Measurements from ENCODE around the gene PRDM1. TPM values are rescaled to one million over a fixed set of nuclear protein-coding genes. Genes with fewer than 3 reads are reported as not detected.

PRDM1 gene
- polyA plus RNA-seq, 1 of the 3 experiments (the other 2 are of a cell fraction): 4.0 TPM

DNA sequence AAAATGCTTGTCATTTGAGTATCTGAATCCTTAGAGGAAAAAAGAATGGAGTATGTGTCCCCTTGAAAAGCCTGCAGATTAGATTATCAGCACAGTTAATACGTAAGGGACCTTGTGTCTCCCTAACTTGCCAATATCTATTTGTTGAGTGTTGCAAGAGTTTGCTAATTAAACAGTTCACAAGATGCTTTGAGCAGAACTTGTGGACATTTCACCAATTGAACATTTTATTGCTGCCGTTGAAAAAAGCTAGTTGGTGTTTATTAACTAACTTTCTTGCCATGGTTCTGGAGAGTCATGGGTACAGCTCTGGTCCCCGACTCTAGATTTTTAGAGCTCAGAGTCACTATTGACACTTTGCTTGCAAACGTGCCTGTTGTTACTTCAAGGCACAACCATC is 30.6 kb upstream of the PRDM1 start:
- TF ChIP-seq FOXJ3 (CRISPR knock-in tag; IDR thresholded peaks at IDR 0.05): no peak
- no peak for TF ChIP-seq RCOR1 (IDR thresholded peaks at IDR 0.05; ENCODE audit: low read length)
- TF ChIP-seq ELF1 (IDR thresholded peaks at IDR 0.05): no peak
- TF ChIP-seq MXI1 (IDR thresholded peaks at IDR 0.05; ENCODE audit: low read depth, low read length): no peak
- TF ChIP-seq RFX5 (IDR thresholded peaks at IDR 0.05; ENCODE audit: low read length): no peak
- no peak for TF ChIP-seq EP300 (IDR thresholded peaks at IDR 0.05; ENCODE audit: borderline replicate concordance in 1 of 2, low read depth in 1 of 2, low read length in 1 of 2)
- TF ChIP-seq GATA2 (CRISPR knock-in tag; IDR thresholded peaks at IDR 0.05): no peak
- TF ChIP-seq SIN3A (IDR thresholded peaks at IDR 0.05; ENCODE audit: borderline replicate concordance, low read depth, low read length): no peak
- TF ChIP-seq PBX3 (IDR thresholded peaks at IDR 0.05): no peak
- TF ChIP-seq FOSL2 (IDR thresholded peaks at IDR 0.05; ENCODE audit: borderline replicate concordance, low read depth): no peak
- no peak for TF ChIP-seq SMC3 (IDR thresholded peaks at IDR 0.05; ENCODE audit: low read depth, low read length)
- no peak for TF ChIP-seq GABPA (IDR thresholded peaks at IDR 0.05; ENCODE audit: low read depth)
- TF ChIP-seq TAF1 (IDR thresholded peaks at IDR 0.05; ENCODE audit: borderline replicate concordance, low read depth, low read length): no peak
- H4K20me1 ChIP-seq (ENCODE audit: insufficient read depth): no peaks in the 10 kb centered on the region
- 62% methylated on average over 4 of the region's 4 CpGs for WGBS (ENCODE audit: low lambda C conversion rate)
- no peaks in the 10 kb centered on the region for H3K9me3 ChIP-seq
- ChIA-PET POLR2A (no interaction called here), CTCF (no interaction called here)
- no peak overlapping the region for H3K4me2 ChIP-seq
- no peaks in the 10 kb centered on the region for H3K27me3 ChIP-seq (ENCODE audit: insufficient read depth)
- no peaks in the 10 kb centered on the region; a peak in 1 of 4 replicates for H3K4me1 ChIP-seq (ENCODE audit: control insufficient read depth in 1 of 2, insufficient read depth in 2 of 2, low read depth in 1 of 2, low read length in 1 of 2)
- no peaks in the 10 kb centered on the region for H3K9me2 ChIP-seq
- H3K27ac ChIP-seq (ENCODE audit: low read depth in 2 of 2, low read length in 1 of 2): no peak overlapping the region
- no peak overlapping the region for H2AFZ ChIP-seq (ENCODE audit: low read depth)
- no peaks in the 10 kb centered on the region for H3K79me2 ChIP-seq (ENCODE audit: insufficient read depth)
- H3K9ac ChIP-seq: no peak overlapping the region
- H3K4me3 ChIP-seq (ENCODE audit: low read depth in 2 of 2, low read length in 1 of 2): no peak overlapping the region
- no peaks in the 10 kb centered on the region for H3F3A ChIP-seq (replicated peaks; ENCODE audit: insufficient read depth)
- no peak for DNase-seq
- H3K36me3 ChIP-seq (replicated peaks in 1 of 2; ENCODE audit: control insufficient read depth in 1 of 2, insufficient read depth in 2 of 2, low read length in 1 of 2): no peaks in the 10 kb centered on the region

GRCh38 chr6:106056060-106056745 is 29.9 kb upstream of the PRDM1 start:
- no peaks in the 10 kb centered on the region for H3K27me3 ChIP-seq (ENCODE audit: insufficient read depth)
- DNase-seq: no peak
- H3K36me3 ChIP-seq (replicated peaks in 1 of 2; ENCODE audit: control insufficient read depth in 1 of 2, insufficient read depth in 2 of 2, low read length in 1 of 2): no peaks in the 10 kb centered on the region
- POLR2A ChIA-PET: no interaction called here
- no peaks in the 10 kb centered on the region for H3F3A ChIP-seq (replicated peaks; ENCODE audit: insufficient read depth)
- no peak overlapping the region for H3K4me3 ChIP-seq (ENCODE audit: low read depth in 2 of 2, low read length in 1 of 2)
- H4K20me1 ChIP-seq (ENCODE audit: insufficient read depth): no peaks in the 10 kb centered on the region
- no peaks in the 10 kb centered on the region; a peak in 1 of 4 replicates for H3K4me1 ChIP-seq (ENCODE audit: control insufficient read depth in 1 of 2, insufficient read depth in 2 of 2, low read depth in 1 of 2, low read length in 1 of 2)
- no peak overlapping the region for H3K4me2 ChIP-seq
- CTCF ChIA-PET: interaction anchor here (0.6 kb wide), 2 partner anchors 169 to 279 kb away, joined by 3 read pairs; no protein-coding TSS in a partner anchor
- H3K9me3 ChIP-seq: no peaks in the 10 kb centered on the region
- no peaks in the 10 kb centered on the region for H3K9me2 ChIP-seq
- no peak overlapping the region for H3K27ac ChIP-seq (ENCODE audit: low read depth in 2 of 2, low read length in 1 of 2)
- H2AFZ ChIP-seq (ENCODE audit: low read depth): no peak overlapping the region
- H3K9ac ChIP-seq: no peak overlapping the region
- H3K79me2 ChIP-seq (ENCODE audit: insufficient read depth): no peaks in the 10 kb centered on the region
- WGBS (ENCODE audit: low lambda C conversion rate): 84% methylated on average over 5 of the region's 5 CpGs
- TF ChIP-seq RFX5 (IDR thresholded peaks at IDR 0.05; ENCODE audit: low read length) (no peak), SIN3A (IDR thresholded peaks at IDR 0.05; ENCODE audit: borderline replicate concordance, low read depth, low read length) (no peak), RAD21 (IDR thresholded peaks at IDR 0.05; ENCODE audit: low read length) (no peak), NFIC (IDR thresholded peaks at IDR 0.05; ENCODE audit: borderline replicate concordance) (no peak), YY1 (IDR thresholded peaks at IDR 0.05; ENCODE audit: low read depth) (no peak), POLR2AphosphoS5 (IDR thresholded peaks at IDR 0.05; ENCODE audit: low read depth, low read length) (no peak), FOXM1 (IDR thresholded peaks at IDR 0.05; ENCODE audit: low read depth) (no peak), IRF3 (IDR thresholded peaks at IDR 0.05; ENCODE audit: low read depth, low read length) (no peak), MEF2A (IDR thresholded peaks at IDR 0.05; ENCODE audit: borderline replicate concordance, low read depth) (no peak), MAX (IDR thresholded peaks at IDR 0.05; ENCODE audit: low read depth) (no peak), GATA2 (CRISPR knock-in tag; IDR thresholded peaks at IDR 0.05) (no peak), REST (IDR thresholded peaks at IDR 0.05; ENCODE audit: low read depth, low read length) (no peak), NRF1 (IDR thresholded peaks at IDR 0.05; ENCODE audit: low read depth, low read length) (no peak), TCF12 (IDR thresholded peaks at IDR 0.05) (no peak), CHD2 (IDR thresholded peaks at IDR 0.05; ENCODE audit: low read length, partially characterized antibody) (no peak)

Measured in SK-N-SH (cell line).